Measurements from ENCODE around the gene GMPS. TPM values are rescaled to one million over a fixed set of nuclear protein-coding genes. Genes with fewer than 3 reads are reported as not detected.

The GMPS gene
- total and polyA plus RNA-seq, 8 donors: 8.0 to 38.7 (median 30.2) TPM

- no peak for ATAC-seq
- 85 to 89% methylated on average over 1 of the region's 1 CpG for WGBS, 2 donors
- Histone ChIP-seq H3K27me3 (no peaks in the 10 kb centered on the region), H3K27ac (no peak overlapping the region), H3K9me3 (no peaks in the 10 kb centered on the region), H3K36me3 (no peaks in the 10 kb centered on the region), H3K4me1 (peaks cover 7 to 16% (median 8%) of the 10 kb centered on the region in 3 donors), H3K4me3 (no peak overlapping the region)
- no peak for FAIRE-seq
- intact Hi-C loops (cut with DNase I): no loop called here
- no peak for DNase-seq
- TF ChIP-seq CTCF (IDR thresholded peaks at IDR 0.05): no peak
Measured at GRCh38 chr3:155886915-155887314, 16.5 kb downstream of the GMPS start.

GRCh38 chr3:155889212-155889611, 18.8 kb downstream of the GMPS start:
- Histone ChIP-seq H3K4me3 (no peak overlapping the region), H3K27ac (no peak overlapping the region), H3K27me3 (no peaks in the 10 kb centered on the region), H3K36me3 (peaks cover 0 to 3% (median 0%) of the 10 kb centered on the region in 3 donors), H3K9me3 (no peaks in the 10 kb centered on the region), H3K4me1 (peaks cover 7 to 16% (median 8%) of the 10 kb centered on the region in 3 donors)
- no peak for DNase-seq
- TF ChIP-seq CTCF (IDR thresholded peaks at IDR 0.05): no peak
- intact Hi-C loops (cut with DNase I): no loop called here
- ATAC-seq: no peak
- no peak for FAIRE-seq
- 89% methylated on average over 5 of the region's 5 CpGs for WGBS, 2 donors

- Histone ChIP-seq H3K27me3 (no peaks in the 10 kb centered on the region), H3K27ac (no peak overlapping the region), H3K4me3 (no peak overlapping the region), H3K36me3 (peaks cover 0 to 5% (median 0%) of the 10 kb centered on the region in 3 donors), H3K4me1 (peaks cover 7 to 16% (median 8%) of the 10 kb centered on the region in 3 donors), H3K9me3 (no peaks in the 10 kb centered on the region)
- no peak for DNase-seq
- no peak for FAIRE-seq
- ATAC-seq: peak; percentile 50 to 56 (median 54)
- intact Hi-C loops (cut with DNase I): no loop called here
- TF ChIP-seq CTCF (IDR thresholded peaks at IDR 0.05): no peak
- 19 to 22% methylated on average over 1 of the region's 1 CpG for WGBS, 2 donors
Measured at GRCh38 chr3:155889952-155890351, 19.5 kb downstream of the GMPS start.

GRCh38 chr3:155890671-155891190, 20.3 kb downstream of the GMPS start:
- 13 to 31% methylated on average over 2 of the region's 2 CpGs for WGBS, 2 donors
- H3K4me3 ChIP-seq: no peak overlapping the region
- H3K27me3 ChIP-seq: no peaks in the 10 kb centered on the region
- FAIRE-seq: no peak
- intact Hi-C loops (cut with DNase I): no loop called here
- H3K9me3 ChIP-seq: no peaks in the 10 kb centered on the region
- no peak overlapping the region for H3K27ac ChIP-seq
- peak; percentile 33 to 64 (median 48) for ATAC-seq
- peaks cover 0 to 5% (median 0%) of the 10 kb centered on the region in 3 donors for H3K36me3 ChIP-seq
- DNase-seq: no peak
- H3K4me1 ChIP-seq: peaks cover 7 to 16% (median 8%) of the 10 kb centered on the region in 3 donors
- no peak for TF ChIP-seq CTCF (IDR thresholded peaks at IDR 0.05)

- no peak for TF ChIP-seq CTCF (IDR thresholded peaks at IDR 0.05)
- Histone ChIP-seq H3K4me1 (peaks cover 7 to 16% (median 8%) of the 10 kb centered on the region in 3 donors), H3K27me3 (no peaks in the 10 kb centered on the region), H3K27ac (no peak overlapping the region), H3K9me3 (no peaks in the 10 kb centered on the region), H3K4me3 (no peak overlapping the region), H3K36me3 (peaks cover 0 to 5% (median 0%) of the 10 kb centered on the region in 3 donors)
- ATAC-seq (no peak), FAIRE-seq (no peak), DNase-seq (no peak)
- intact Hi-C loops (cut with DNase I): no loop called here
- 93 to 97% methylated on average over 5 of the region's 5 CpGs for WGBS, 2 donors
Measured at GRCh38 chr3:155891321-155891720, 20.9 kb downstream of the GMPS start.

Data from pancreas (tissue), 10 donors.